GM21515 (cell line): ENCODE results near the gene FBXO44.
"Not testable (repeated sequence)": the region's sequence is repeated elsewhere in the genome, so short reads cannot be mapped to it uniquely, and the experiment has no call there.

Source experiments
- ATAC-seq: cut with Tn5 transposase; IDR thresholded peaks from one replicate; pipeline ENCODE4 v1.9.1; 2021; ENCODE audit not compliant: unreplicated experiment

Gene FBXO44, protein sequence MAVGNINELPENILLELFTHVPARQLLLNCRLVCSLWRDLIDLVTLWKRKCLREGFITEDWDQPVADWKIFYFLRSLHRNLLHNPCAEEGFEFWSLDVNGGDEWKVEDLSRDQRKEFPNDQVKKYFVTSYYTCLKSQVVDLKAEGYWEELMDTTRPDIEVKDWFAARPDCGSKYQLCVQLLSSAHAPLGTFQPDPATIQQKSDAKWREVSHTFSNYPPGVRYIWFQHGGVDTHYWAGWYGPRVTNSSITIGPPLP

GRCh38 chr1:11654137-11654938 is at the start of gene FBXO44, which contains the start of gene FBXO2:
TSS of gene FBXO44 (plus strand) at chr1:11654877. CDS start at chr1:11655836, 959 bp downstream.
TSS of gene FBXO2 (minus strand) at chr1:11654429. CDS start at chr1:11654340, 89 bp downstream.
- ATAC-seq, result no peak

- ATAC-seq, result no peak
Observed at GRCh38 chr1:11606775-11607174, 47.9 kb upstream of the FBXO44 start.

GRCh38 chr1:11608596-11609130 is 46.0 kb upstream of the FBXO44 start:
- not testable (repeated sequence) for ATAC-seq

GRCh38 chr1:11609378-11609777 is 45.3 kb upstream of the FBXO44 start:
- not testable (repeated sequence) for ATAC-seq

GRCh38 chr1:11610629-11611180 is 44.0 kb upstream of the FBXO44 start:
- ATAC-seq, result no peak

- no peak for ATAC-seq
Observed at GRCh38 chr1:11611638-11612327, 42.9 kb upstream of the FBXO44 start.

GRCh38 chr1:11613347-11613746 is 41.3 kb upstream of the FBXO44 start:
- no peak for ATAC-seq

- no peak for ATAC-seq
Observed at GRCh38 chr1:11615090-11615489, 39.6 kb upstream of the FBXO44 start.

DNA sequence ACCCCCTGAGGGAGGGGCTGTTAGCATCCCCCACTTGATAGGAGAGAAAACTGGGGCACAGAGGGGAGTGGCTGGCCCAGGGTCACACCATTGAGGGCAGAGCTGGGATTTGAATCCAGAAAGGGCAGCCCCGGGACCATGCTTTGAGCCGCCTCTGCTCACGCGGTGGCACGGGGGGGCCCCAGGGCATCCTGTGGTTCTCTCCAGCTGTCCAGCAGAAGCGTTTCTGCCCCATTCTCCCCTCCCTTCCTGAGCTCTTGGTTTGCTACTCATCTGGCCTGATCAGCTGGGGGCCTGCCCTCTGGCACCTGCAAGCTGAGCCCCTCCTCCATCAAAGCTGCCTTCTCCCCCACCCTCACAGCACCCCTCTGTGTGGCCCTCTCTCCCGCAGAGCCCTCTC is 37.9 kb upstream of the FBXO44 start:
- ATAC-seq, result no peak

DNA sequence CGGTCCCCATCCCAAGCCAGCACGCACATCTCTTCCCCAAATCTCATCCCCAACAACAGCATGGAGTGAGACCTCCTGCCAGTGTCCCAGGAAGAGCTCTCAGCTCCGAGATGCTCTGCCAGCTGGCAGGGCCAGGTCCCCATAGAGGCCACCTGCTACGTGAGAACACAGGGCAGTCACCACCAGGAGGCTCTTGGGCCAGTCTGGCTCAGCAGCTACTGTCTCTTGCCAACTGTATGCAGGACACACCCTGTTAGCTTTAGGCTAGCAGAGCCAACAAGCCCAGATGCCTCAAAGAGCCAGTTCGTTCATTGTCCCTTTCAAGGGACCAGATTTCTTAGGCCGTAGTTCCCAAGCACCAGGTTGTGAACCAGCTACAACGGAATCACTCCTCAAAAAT is 37.4 kb upstream of the FBXO44 start:
- no peak for ATAC-seq

- ATAC-seq, result no peak
Observed at GRCh38 chr1:11617741-11618140, 36.9 kb upstream of the FBXO44 start.

- no peak for ATAC-seq
Observed at GRCh38 chr1:11620405-11620804, 34.3 kb upstream of the FBXO44 start.

GRCh38 chr1:11620924-11621323 is 33.8 kb upstream of the FBXO44 start:
- ATAC-seq, result no peak

DNA sequence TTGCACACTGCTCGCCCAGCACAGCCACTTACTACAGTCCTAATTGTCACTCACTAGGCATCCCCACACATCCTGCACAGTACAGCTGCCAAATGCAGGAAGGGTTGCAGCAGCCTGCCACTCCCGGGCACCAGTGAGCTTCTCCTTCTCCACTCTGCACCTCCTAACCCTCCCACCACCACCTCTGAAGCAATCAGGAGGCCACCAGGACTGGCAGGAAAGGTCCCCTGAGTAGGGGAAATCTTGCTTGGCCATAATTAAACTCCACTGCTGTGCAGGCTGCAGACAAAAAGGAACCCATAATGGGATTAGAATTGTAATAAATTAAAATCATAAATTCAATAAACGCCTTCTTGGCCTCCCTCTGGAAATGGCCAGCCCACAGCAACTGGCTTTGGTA is 32.3 kb upstream of the FBXO44 start:
- no peak for ATAC-seq

DNA sequence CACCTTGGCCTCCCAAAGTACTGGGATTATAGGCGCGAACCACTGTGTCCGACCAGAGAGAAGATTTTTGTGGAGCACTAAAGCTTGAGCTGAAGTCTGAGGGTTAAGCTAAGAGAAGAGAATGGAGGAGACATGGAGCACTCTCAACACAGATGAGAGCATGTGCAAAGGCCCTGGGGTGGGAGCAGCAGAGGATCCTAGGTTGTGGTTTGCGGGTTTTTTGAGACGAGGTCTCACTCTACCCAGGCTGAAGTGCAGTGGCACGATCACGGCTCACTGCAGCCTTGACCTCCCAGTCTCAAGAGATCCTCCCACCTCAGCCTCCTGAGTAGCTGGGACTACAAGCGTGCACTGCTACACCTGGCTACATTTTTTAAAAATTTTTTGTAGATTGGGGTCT is 31.0 kb upstream of the FBXO44 start:
- no peak for ATAC-seq

DNA sequence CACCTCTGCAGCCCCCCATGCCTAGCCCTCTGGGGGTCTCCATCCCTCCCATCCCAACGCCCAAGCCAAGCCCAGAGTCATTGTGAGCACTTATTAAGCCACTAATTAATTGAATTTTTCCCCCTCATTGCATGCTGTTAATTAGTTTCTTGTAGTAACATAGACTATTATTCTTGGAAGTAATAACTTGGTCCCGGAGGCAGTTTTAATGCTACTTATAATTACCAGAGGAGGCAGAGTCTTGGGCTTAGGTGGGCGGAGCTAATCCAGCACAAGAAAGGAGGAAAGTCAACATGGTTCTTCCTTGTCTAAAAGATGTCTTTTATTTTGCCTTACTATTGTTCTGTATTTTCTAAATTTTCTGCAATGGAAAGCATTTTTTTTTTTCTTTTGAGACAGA is 28.1 kb upstream of the FBXO44 start:
- no peak for ATAC-seq

GRCh38 chr1:11628767-11629166 is 25.9 kb upstream of the FBXO44 start:
- ATAC-seq, result no peak

GRCh38 chr1:11629184-11630016 is 25.3 kb upstream of the FBXO44 start:
- no peak for ATAC-seq

DNA sequence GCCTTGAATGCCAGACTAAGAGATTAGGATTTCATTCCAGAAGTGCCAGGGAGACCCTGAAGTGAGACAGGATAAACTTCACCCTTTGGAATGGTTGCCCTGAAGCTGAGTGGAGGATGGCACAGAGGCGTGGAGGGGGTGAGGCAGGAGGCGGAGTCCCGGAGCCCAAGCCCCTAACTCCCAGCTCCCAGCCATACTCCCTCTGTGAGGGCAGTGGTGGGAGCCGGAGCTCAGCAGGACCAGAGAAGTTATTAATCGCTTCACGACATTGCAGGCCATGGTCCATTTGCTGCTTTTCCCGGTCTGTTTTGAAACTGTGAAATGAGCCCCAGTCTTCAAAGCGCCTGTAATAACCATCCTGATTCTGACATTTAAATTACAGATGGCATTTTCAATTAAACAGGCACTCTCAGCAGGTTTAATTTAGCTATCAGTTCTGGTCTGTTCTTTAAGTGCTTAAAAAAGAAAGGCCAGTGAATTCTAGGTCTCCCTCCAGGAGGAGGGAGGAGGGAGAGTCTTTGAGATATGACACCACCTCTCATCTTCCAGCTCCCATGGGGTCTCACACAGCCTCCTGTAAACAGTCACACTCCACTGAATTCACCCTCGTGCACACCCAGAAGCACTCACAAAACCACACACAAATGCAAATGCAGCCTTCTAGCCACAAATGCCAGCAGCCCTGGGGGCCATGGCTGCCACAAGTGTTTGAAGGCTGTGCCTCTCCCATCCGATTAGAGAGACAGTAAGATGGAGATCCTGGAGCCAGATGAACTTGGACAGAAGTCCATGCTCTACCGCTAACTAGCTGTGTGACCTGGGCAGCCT is 20.1 kb upstream of the FBXO44 start:
- no peak for ATAC-seq
